Astrocyte (in vitro differentiated cells and primary cell): ENCODE data around the gene FAM193B.

ENCODE experiments used
- EZH2 ChIP-seq: IDR thresholded peaks from 2 replicates; pipeline ENCODE4 v1.6.1; 2012; ENCODE audit warnings: mild to moderate bottlenecking, low read length, inconsistent platforms; ENCODE audit not compliant: insufficient read depth
- TF ChIP-seq, protein P1 (sequence below): IDR thresholded peaks from 2 replicates; pipeline ENCODE4 v1.5.1; 2011; ENCODE audit warnings: low read depth, mild to moderate bottlenecking, inconsistent platforms, low read length, moderate library complexity; ENCODE audit not compliant: insufficient read depth

DNA sequence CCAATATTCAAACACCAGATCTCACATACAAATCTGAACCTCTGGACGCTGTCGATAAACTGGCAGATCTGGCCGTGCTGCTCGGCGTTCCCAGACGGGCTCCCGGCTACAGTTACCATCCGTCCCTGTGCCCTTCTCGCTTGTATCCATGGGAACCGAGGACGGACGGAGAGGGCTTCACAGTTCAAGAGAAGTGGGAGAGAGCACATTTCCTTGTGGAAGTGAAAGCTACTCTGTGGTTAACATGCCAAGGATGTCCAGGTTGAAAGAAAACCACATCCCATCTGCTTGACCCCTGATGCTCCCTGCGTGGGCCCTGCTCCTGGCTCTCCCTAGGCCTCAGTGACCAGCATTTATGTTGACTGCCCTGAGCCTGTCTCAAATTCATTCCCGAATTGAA is 74.6 kb downstream of the FAM193B start:
- TF ChIP-seq, protein P1, sequence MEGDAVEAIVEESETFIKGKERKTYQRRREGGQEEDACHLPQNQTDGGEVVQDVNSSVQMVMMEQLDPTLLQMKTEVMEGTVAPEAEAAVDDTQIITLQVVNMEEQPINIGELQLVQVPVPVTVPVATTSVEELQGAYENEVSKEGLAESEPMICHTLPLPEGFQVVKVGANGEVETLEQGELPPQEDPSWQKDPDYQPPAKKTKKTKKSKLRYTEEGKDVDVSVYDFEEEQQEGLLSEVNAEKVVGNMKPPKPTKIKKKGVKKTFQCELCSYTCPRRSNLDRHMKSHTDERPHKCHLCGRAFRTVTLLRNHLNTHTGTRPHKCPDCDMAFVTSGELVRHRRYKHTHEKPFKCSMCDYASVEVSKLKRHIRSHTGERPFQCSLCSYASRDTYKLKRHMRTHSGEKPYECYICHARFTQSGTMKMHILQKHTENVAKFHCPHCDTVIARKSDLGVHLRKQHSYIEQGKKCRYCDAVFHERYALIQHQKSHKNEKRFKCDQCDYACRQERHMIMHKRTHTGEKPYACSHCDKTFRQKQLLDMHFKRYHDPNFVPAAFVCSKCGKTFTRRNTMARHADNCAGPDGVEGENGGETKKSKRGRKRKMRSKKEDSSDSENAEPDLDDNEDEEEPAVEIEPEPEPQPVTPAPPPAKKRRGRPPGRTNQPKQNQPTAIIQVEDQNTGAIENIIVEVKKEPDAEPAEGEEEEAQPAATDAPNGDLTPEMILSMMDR: no peak
- TF ChIP-seq EZH2: no peak
